GM23338 (cell line): Measurements from ENCODE around the gene CD70. TPM values are rescaled to one million over a fixed set of nuclear protein-coding genes. Genes with fewer than 3 reads are reported as not detected.

Experiments used
- ATAC-seq: fragments of 200-7000 bp; cut with Tn5 transposase; 3 replicates; pipeline ENCODE4 v1.9.1; 2020
- DNase-seq: peaks from one replicate; pipeline ENCODE4 v3.0.0-alpha.2; 2015; ENCODE audit warnings: low spot score
- H2AFZ ChIP-seq: fragments of 200-600 bp; sonication (generic); 2 replicates; pipeline ENCODE4 v1.8.0; 2016; ENCODE audit warnings: antibody characterized with exemption, mild to moderate bottlenecking, moderate library complexity
- H3F3A ChIP-seq: fragments of 200-600 bp; sonication (generic); replicated peaks from 2 replicates; pipeline ENCODE4 v1.8.0; 2017; ENCODE audit warnings: antibody characterized with exemption, mixed run types, low read depth
- H3K27ac ChIP-seq: fragments of 200-600 bp; sonication (generic); 2 replicates; pipeline ENCODE4 v1.6.1; 2016; ENCODE audit warnings: low read depth
- H3K27me3 ChIP-seq: fragments of 200-600 bp; sonication (generic); 2 replicates; pipeline ENCODE4 v1.8.0; 2016; ENCODE audit warnings: mild to moderate bottlenecking, mixed run types, moderate library complexity; ENCODE audit not compliant: insufficient read depth
- H3K36me3 ChIP-seq: fragments of 200-600 bp; sonication (generic); 2 replicates; pipeline ENCODE4 v1.8.0; 2016; ENCODE audit warnings: mild to moderate bottlenecking; ENCODE audit not compliant: insufficient read depth
- H3K4me1 ChIP-seq: fragments of 200-600 bp; sonication (generic); 2 replicates; pipeline ENCODE4 v1.8.0; 2016; ENCODE audit warnings: mild to moderate bottlenecking, moderate library complexity; ENCODE audit not compliant: insufficient read depth
- H3K4me2 ChIP-seq: fragments of 200-600 bp; sonication (generic); 2 replicates; pipeline ENCODE4 v1.7.1; 2017; ENCODE audit warnings: mixed run types
- H3K4me3 ChIP-seq: fragments of 200-600 bp; sonication (generic); 2 replicates; pipeline ENCODE4 v1.6.1; 2016; ENCODE audit warnings: mixed run types
- H3K79me2 ChIP-seq: fragments of 200-600 bp; sonication (generic); replicated peaks from 2 replicates; pipeline ENCODE4 v1.8.0; 2017; ENCODE audit warnings: mild to moderate bottlenecking; ENCODE audit not compliant: insufficient read depth
- H3K9me2 ChIP-seq: fragments of 200-600 bp; sonication (generic); 2 replicates; pipeline ENCODE4 v1.8.0; 2017; ENCODE audit not compliant: insufficient read depth
- H4K20me1 ChIP-seq: fragments of 200-600 bp; sonication (generic); replicated peaks from 2 replicates; pipeline ENCODE4 v1.8.0; 2017; ENCODE audit warnings: mild to moderate bottlenecking; ENCODE audit not compliant: insufficient read depth
- H3K27ac Mint-ChIP-seq: 2 replicates; pipeline ENCODE4 v1.8.0; 2020; ENCODE audit warnings: inconsistent platforms, mild to moderate bottlenecking, moderate library complexity, mixed read lengths
- H3K27me3 Mint-ChIP-seq: 3 replicates; pipeline ENCODE4 v1.8.0; 2022; ENCODE audit warnings: low read depth, mild to moderate bottlenecking, moderate library complexity, mixed read lengths, inconsistent platforms; ENCODE audit not compliant: insufficient read depth, poor library complexity
- H3K36me3 Mint-ChIP-seq: 3 replicates; pipeline ENCODE4 v1.8.0; 2021; ENCODE audit warnings: low read depth, mild to moderate bottlenecking, inconsistent platforms, moderate library complexity, mixed read lengths
- H3K4me1 Mint-ChIP-seq: 3 replicates; pipeline ENCODE4 v1.8.0; 2020; ENCODE audit warnings: mild to moderate bottlenecking, inconsistent platforms, mixed read lengths
- H3K4me3 Mint-ChIP-seq: 3 replicates; pipeline ENCODE4 v1.8.0; 2021; ENCODE audit warnings: moderate library complexity, mild to moderate bottlenecking, inconsistent platforms, mixed read lengths
- H3K9me3 Mint-ChIP-seq: 3 replicates; pipeline ENCODE4 v1.8.0; 2020; ENCODE audit warnings: moderate library complexity, mild to moderate bottlenecking, inconsistent platforms, mixed read lengths
- ETS1 ChIP-seq: IDR thresholded peaks from 2 replicates; pipeline ENCODE4 v1.6.1; 2016; ENCODE audit warnings: antibody characterized with exemption
- EZH2 ChIP-seq: fragments of 200-600 bp; sonication (generic); IDR thresholded peaks from one replicate; pipeline ENCODE4 v1.8.0; 2017; ENCODE audit warnings: antibody characterized with exemption, mild to moderate bottlenecking, low read depth; ENCODE audit not compliant: unreplicated experiment
- EZH2phosphoT487 ChIP-seq: fragments of 200-600 bp; sonication (generic); IDR thresholded peaks from one replicate; pipeline ENCODE4 v1.8.1; 2018; ENCODE audit warnings: antibody characterized with exemption; ENCODE audit not compliant: unreplicated experiment
- JUNB ChIP-seq: IDR thresholded peaks from one replicate; pipeline ENCODE4 v1.6.1; 2016; ENCODE audit warnings: antibody characterized with exemption; ENCODE audit not compliant: unreplicated experiment
- STAT1 ChIP-seq: IDR thresholded peaks from one replicate; pipeline ENCODE4 v1.6.1; 2016; ENCODE audit warnings: antibody characterized with exemption; ENCODE audit not compliant: unreplicated experiment
- polyA plus RNA-seq: library from polyadenylated mRNA; unstranded; fragments of >200 nt; fragmentation: Nextera tagmentation; extraction: Ambion mirVana; gene quantifications from 2 replicates; pipeline ENCODE4 v1.2.1, GENCODE V29; 2016
- total RNA-seq: library from RNA; depleted of rRNA; stranded (reverse); fragments of >200 nt; shearing (Covaris generic); gene quantifications from 2 replicates; pipeline ENCODE4 v1.2.3, GENCODE V29; 2014

The CD70 gene
- total and polyA plus RNA-seq, 2 experiments from 2014 or later: 2.0 to 7.3 TPM

GRCh38 chr19:6590258-6590826 lies 608 bp downstream of the CD70 start:
- H3K9me2 ChIP-seq: no peaks in the 10 kb centered on the region
- H3K4me3 ChIP-seq: peak overlapping the region; percentile 74
- peaks cover 89% of the 10 kb centered on the region for H3K27me3 ChIP-seq
- H3K4me2 ChIP-seq: peak overlapping the region; percentile 95
- TF ChIP-seq STAT1 (no peak), ETS1 (no peak), EZH2 (peak; percentile 22)
- no peak overlapping the region for H3K27ac ChIP-seq
- H3K4me1 ChIP-seq: peaks cover 29% of the 10 kb centered on the region
- peaks cover 18% of the 10 kb centered on the region for H3F3A ChIP-seq
- H3K4me1 Mint-ChIP-seq: peaks cover 30% of the 10 kb centered on the region
- peaks cover 71% of the 10 kb centered on the region for H3K9me3 Mint-ChIP-seq
- H3K36me3 Mint-ChIP-seq: peaks cover 5% of the 10 kb centered on the region
- peak; percentile 60 for DNase-seq
- no peaks in the 10 kb centered on the region for H3K36me3 ChIP-seq
- H4K20me1 ChIP-seq: peaks cover 10% of the 10 kb centered on the region; the same call in 1 of the 2 replicates
- H3K27ac Mint-ChIP-seq: no peak overlapping the region
- no peaks in the 10 kb centered on the region for H3K79me2 ChIP-seq
- ATAC-seq: peak; percentile 63
- peak overlapping the region; percentile 70 for H3K4me3 Mint-ChIP-seq
- H2AFZ ChIP-seq: peak overlapping the region; percentile 95
- H3K27me3 Mint-ChIP-seq: peaks cover 68% of the 10 kb centered on the region

- Histone ChIP-seq H3K79me2 (no peaks in the 10 kb centered on the region), H3F3A (peaks cover 18% of the 10 kb centered on the region), H3K27me3 (peaks cover 90% of the 10 kb centered on the region), H2AFZ (peak overlapping the region; percentile 95), H3K36me3 (no peaks in the 10 kb centered on the region), H3K27ac (no peak overlapping the region), H3K9me2 (no peaks in the 10 kb centered on the region), H4K20me1 (peaks cover 10% of the 10 kb centered on the region; the same call in 1 of the 2 replicates), H3K4me3 (peak overlapping the region; percentile 74), H3K4me1 (peaks cover 29% of the 10 kb centered on the region), H3K4me2 (peak overlapping the region; percentile 95)
- peaks cover 74% of the 10 kb centered on the region for H3K9me3 Mint-ChIP-seq
- DNase-seq (peak; percentile 32), ATAC-seq (no peak)
- H3K36me3 Mint-ChIP-seq: peaks cover 5% of the 10 kb centered on the region
- no peak overlapping the region for H3K27ac Mint-ChIP-seq
- peaks cover 30% of the 10 kb centered on the region for H3K4me1 Mint-ChIP-seq
- peaks cover 73% of the 10 kb centered on the region for H3K27me3 Mint-ChIP-seq
- H3K4me3 Mint-ChIP-seq: peak overlapping the region; percentile 70
- TF ChIP-seq EZH2 (peak; percentile 79), EZH2phosphoT487 (no peak)
Measured at GRCh38 chr19:6589711-6590257, 1.2 kb downstream of the CD70 start.

- no peaks in the 10 kb centered on the region for H3K79me2 ChIP-seq
- TF ChIP-seq JUNB (no peak), EZH2 (peak; percentile 72)
- peaks cover 18% of the 10 kb centered on the region for H3F3A ChIP-seq
- DNase-seq: peak; percentile 28
- H2AFZ ChIP-seq: peak overlapping the region; percentile 74; the same call in 1 of the 2 replicates
- Mint-ChIP-seq H3K27me3 (peaks cover 73% of the 10 kb centered on the region), H3K9me3 (peaks cover 72% of the 10 kb centered on the region), H3K27ac (no peak overlapping the region), H3K36me3 (no peaks in the 10 kb centered on the region; the same call in 1 of the 3 replicates), H3K4me1 (peaks cover 30% of the 10 kb centered on the region), H3K4me3 (peak overlapping the region; percentile 70; the same call in 2 of the 3 replicates)
- ATAC-seq: no peak
- H3K9me2 ChIP-seq: no peaks in the 10 kb centered on the region
- H3K36me3 ChIP-seq: no peaks in the 10 kb centered on the region
- peaks cover 10% of the 10 kb centered on the region; the same call in 1 of the 2 replicates for H4K20me1 ChIP-seq
- peak overlapping the region; percentile 74 for H3K4me3 ChIP-seq
- peaks cover 84% of the 10 kb centered on the region for H3K27me3 ChIP-seq
- peak overlapping the region; percentile 95 for H3K4me2 ChIP-seq
- no peak overlapping the region for H3K27ac ChIP-seq
- peaks cover 29% of the 10 kb centered on the region for H3K4me1 ChIP-seq
Measured at GRCh38 chr19:6588508-6589345, 2.2 kb downstream of the CD70 start.
